Fibroblast of skin of right biceps (primary cell): ENCODE measurements around the gene OVCH2.
"Not testable (repeated sequence)": the region's sequence is repeated elsewhere in the genome, so short reads cannot be mapped to it uniquely, and the experiment has no call there.

Source experiments
- DNase-seq: peaks from one replicate; pipeline ENCODE4 v3.0.0-alpha.2; 2013

The OVCH2 gene

GRCh38 chr11:7706377-7706776 lies at the start of gene OVCH2:
TSS of gene OVCH2 (minus strand) at chr11:7706477. CDS start at chr11:7706394, 83 bp downstream.
- DNase-seq = no peak

GRCh38 chr11:7749456-7749855 lies 43.2 kb upstream of the OVCH2 start:
- DNase-seq = no peak

GRCh38 chr11:7734767-7735166 lies 28.5 kb upstream of the OVCH2 start:
- DNase-seq = not testable (repeated sequence)

- DNase-seq = no peak
Observed at GRCh38 chr11:7714786-7715185, 8.5 kb upstream of the OVCH2 start.

GRCh38 chr11:7703740-7704139 lies 2.5 kb downstream of the OVCH2 start:
- no peak for DNase-seq

- DNase-seq = no peak
Observed at GRCh38 chr11:7696424-7696823, 9.9 kb downstream of the OVCH2 start.

GRCh38 chr11:7694235-7694634 lies 12.0 kb downstream of the OVCH2 start:
- DNase-seq = no peak

GRCh38 chr11:7692426-7692825 lies 13.9 kb downstream of the OVCH2 start:
- no peak for DNase-seq

- DNase-seq = peak; percentile 20
Observed at GRCh38 chr11:7691759-7692350, 14.4 kb downstream of the OVCH2 start.

- no peak for DNase-seq
Observed at GRCh38 chr11:7690648-7691047, 15.6 kb downstream of the OVCH2 start.

- DNase-seq = no peak
Observed at GRCh38 chr11:7689239-7689638, 17.0 kb downstream of the OVCH2 start.

GRCh38 chr11:7688238-7688826 lies 17.9 kb downstream of the OVCH2 start:
- peak; percentile 28 for DNase-seq

GRCh38 chr11:7687386-7687785 lies 18.9 kb downstream of the OVCH2 start:
- DNase-seq = no peak

- DNase-seq = no peak
Observed at GRCh38 chr11:7686761-7687160, 19.5 kb downstream of the OVCH2 start.

GRCh38 chr11:7683571-7683970 lies 22.7 kb downstream of the OVCH2 start:
- DNase-seq = no peak

GRCh38 chr11:7677796-7678201 lies 28.5 kb downstream of the OVCH2 start:
- no peak for DNase-seq

GRCh38 chr11:7677071-7677470 lies 29.2 kb downstream of the OVCH2 start:
- DNase-seq = peak; percentile 45

- DNase-seq = no peak
Observed at GRCh38 chr11:7675631-7676030, 30.6 kb downstream of the OVCH2 start.

GRCh38 chr11:7673724-7674434 lies 32.4 kb downstream of the OVCH2 start:
- peak; percentile 37 for DNase-seq

- DNase-seq = peak; percentile 54
Observed at GRCh38 chr11:7672960-7673723, 33.1 kb downstream of the OVCH2 start, which contains the start of gene CYB5R2. TSS of gene CYB5R2 (minus strand) at chr11:7673500. CDS start at chr11:7672825, 675 bp downstream.

GRCh38 chr11:7672276-7672959 lies 33.9 kb downstream of the OVCH2 start:
- DNase-seq = no peak

- DNase-seq = no peak
Observed at GRCh38 chr11:7671347-7672215, 34.7 kb downstream of the OVCH2 start.
